GM19193 (cell line): ENCODE data around the gene CCL27.

Source experiments
- POLR2A ChIP-seq: IDR thresholded peaks from 4 replicates; pipeline ENCODE4 v1.6.1; 2011; ENCODE audit not compliant: insufficient read depth, insufficient read length; ENCODE audit errors: extremely low read depth

CCL27 gene

GRCh38 chr9:34664281-34665066 lies 2.0 kb upstream of the CCL27 start:
- TF ChIP-seq POLR2A, result no peak

- no peak for TF ChIP-seq POLR2A
These were observed 797 bp upstream of the CCL27 start for GRCh38 chr9:34663303-34663605.

DNA sequence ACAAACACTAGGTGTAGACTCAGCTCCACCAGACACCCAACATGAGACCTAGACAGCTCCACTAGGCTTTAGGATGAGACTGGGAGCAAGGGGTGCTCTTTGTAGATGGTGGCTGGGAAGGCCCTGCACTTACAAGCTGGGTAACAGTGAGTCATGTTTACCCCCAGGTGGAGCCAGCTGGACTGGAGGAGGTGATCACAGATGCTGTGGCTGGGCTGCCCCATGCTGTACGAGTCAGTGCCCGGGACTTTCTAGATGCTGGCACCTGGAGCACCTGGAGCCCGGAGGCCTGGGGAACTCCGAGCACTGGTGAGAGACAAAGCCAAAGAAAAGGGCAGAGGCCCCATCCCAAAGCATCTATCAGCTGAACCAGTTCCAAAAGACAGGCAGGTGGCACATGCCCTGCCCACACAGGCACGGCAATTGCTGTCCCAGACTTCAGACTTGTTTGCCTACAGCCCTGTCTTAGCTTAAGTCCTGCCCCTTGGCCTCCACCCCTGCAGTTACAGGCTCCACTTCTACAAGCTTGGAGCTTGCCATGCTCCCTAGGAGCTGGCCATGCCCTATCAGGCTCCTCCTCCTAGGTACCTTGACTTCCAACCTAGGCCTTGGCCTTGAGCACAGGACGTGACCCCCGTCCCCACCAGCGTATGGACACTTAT lies 2.7 kb downstream of the CCL27 start:
- TF ChIP-seq POLR2A, result no peak

GRCh38 chr9:34658461-34658860 lies 4.0 kb downstream of the CCL27 start:
- TF ChIP-seq POLR2A, result no peak

- TF ChIP-seq POLR2A, result no peak
These were observed 5.5 kb downstream of the CCL27 start for GRCh38 chr9:34656992-34657391.

GRCh38 chr9:34655394-34655793 lies 7.1 kb downstream of the CCL27 start:
- TF ChIP-seq POLR2A, result no peak

DNA sequence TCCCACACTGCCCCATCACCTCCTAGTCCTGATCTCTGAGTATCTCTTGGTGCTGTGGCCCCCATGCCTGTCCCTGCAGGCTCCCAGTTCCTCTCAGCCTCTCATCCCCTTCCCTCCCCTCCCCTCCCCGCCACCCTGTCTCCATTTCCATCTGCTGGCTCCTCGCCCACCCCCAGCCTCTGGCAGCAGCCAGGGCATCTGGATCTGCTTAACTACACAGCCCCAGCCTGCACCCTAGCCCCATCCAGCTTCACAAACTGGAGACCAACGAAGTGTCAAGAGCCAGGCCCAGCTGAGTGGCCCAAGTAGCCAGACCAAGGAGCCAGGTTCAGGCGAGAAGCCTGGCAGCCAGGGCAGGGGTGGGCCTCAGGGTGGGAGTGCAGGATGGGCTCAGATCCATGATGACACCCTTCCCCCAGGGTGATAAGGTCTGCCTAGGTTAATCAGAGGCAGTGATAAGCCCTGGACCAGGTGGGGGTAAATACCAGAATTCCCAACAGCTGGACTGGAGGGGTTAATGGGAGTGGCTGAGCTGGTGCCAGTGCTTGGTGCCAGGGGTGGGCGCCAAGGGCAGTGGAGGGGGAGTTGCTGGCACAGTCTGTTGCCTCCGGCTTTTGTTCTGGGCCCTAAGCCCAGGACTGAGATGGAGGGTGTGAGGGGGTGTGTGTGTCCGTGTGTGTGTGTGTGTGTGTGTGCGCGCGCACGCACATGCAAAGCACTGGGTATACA lies 8.0 kb downstream of the CCL27 start:
- TF ChIP-seq POLR2A, result no peak

DNA sequence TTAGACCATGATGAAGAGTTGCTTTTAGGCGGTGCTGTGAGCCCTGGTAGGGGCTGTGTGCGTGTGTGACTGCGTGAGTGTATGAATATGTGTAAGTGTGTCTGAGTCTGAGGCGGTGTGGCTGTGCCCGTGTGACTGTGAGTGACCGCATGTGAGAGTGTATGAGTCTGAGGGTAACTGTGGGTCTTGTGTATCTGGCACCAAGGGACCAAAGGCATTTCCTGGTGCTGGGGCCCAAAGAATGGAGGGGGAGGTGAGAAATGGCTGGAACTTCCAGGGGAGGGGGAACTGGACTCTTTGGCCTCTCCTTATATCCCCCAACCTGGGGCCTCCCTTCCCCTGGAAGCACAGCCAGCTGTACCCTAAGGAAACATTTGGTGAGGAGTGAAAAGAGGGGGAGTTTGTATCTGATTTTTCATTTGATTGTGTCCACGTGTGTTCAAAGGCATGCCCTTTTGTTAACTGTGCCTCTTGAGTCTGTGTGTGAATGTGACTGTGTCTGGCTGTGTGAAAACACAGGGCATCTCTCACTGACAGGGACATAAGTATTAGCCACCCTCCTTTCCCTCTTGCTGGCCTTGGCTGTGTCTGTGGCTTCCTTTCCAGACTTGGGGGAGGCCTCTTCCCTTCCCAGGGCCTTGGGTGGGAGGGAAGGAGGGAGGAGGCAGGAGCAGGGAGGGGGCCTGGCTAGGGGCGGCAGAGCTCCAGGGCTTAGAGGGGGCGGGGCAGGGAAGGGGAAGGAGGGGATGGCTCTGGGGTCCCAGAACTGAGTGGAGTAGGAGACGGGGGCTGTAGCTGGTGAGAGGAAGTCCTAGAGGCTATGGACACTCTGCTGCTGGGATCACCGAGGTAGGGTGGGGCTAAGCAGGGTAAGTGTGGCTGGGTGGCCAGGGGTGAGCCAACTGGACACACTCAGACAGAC lies 9.0 kb downstream of the CCL27 start:
- no peak for TF ChIP-seq POLR2A

DNA sequence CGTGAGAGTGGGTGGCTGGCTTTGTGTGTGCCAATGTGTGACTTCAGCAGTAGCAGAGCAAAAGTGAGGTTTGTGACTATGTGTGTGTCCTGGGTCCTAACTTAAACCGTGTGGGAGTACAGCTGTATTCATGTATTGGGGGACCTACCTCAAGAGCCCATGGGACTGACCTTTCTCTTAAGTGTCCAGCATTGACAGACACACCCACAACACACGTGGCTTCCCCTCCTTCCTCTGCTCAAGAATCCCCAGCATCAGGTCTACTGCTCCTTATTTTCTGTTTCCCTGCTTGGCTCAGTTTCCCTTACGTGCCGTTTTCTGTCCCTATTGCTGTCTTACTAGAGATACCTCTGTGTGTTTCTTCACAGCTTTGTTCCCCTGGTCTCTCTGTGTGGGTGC lies 9.9 kb downstream of the CCL27 start:
- TF ChIP-seq POLR2A, result no peak

GRCh38 chr9:34651876-34652601 lies 10.4 kb downstream of the CCL27 start, which contains the start of gene IL11RA:
IL11RA (plus strand) TSS chr9:34652185; CDS start chr9:34655218, 3,033 bp downstream.
- no peak for TF ChIP-seq POLR2A

DNA sequence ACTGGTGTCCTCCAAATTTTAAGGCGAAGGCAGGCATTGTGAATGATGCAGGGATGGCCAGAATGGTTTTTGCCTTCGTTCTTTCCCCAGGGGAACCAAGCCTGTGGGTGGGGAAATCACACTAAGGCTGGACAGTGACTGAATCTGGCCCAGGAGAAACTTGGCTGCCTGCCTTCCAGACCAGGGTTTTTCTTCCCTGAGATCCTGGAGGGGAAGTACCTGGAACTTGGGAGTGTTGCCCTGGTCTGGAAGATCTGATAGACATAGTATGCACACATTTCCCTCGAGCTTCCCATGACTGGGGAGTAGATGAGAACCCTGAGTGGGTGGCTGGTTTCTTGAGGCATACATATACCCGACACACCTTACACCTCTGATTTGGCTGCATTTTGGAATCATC lies 11.1 kb downstream of the CCL27 start:
- TF ChIP-seq POLR2A, result no peak

- no peak for TF ChIP-seq POLR2A
These were observed 11.6 kb downstream of the CCL27 start for GRCh38 chr9:34650816-34651215.

- TF ChIP-seq POLR2A, result no peak
These were observed 13.8 kb downstream of the CCL27 start for GRCh38 chr9:34648673-34649072.

- no peak for TF ChIP-seq POLR2A
These were observed 14.8 kb downstream of the CCL27 start for GRCh38 chr9:34647651-34648050.
